GM12875 (cell line): ENCODE data around the gene ANKLE1.
A peak's percentile ranks its signal among the peaks of the same experiment; 100 is the strongest.

Source experiments
- H3K4me3 ChIP-seq: one replicate; pipeline ENCODE4 v1.5.1; 2011; ENCODE audit warnings: low read depth, low read length, control low read depth
- CTCF ChIP-seq: IDR thresholded peaks from 2 replicates; pipeline ENCODE4 v1.5.1; 2011; ENCODE audit warnings: low read depth, mild to moderate bottlenecking, control low read depth, inconsistent platforms, low read length, moderate library complexity, borderline replicate concordance; ENCODE audit not compliant: insufficient read depth

ANKLE1 gene, protein sequence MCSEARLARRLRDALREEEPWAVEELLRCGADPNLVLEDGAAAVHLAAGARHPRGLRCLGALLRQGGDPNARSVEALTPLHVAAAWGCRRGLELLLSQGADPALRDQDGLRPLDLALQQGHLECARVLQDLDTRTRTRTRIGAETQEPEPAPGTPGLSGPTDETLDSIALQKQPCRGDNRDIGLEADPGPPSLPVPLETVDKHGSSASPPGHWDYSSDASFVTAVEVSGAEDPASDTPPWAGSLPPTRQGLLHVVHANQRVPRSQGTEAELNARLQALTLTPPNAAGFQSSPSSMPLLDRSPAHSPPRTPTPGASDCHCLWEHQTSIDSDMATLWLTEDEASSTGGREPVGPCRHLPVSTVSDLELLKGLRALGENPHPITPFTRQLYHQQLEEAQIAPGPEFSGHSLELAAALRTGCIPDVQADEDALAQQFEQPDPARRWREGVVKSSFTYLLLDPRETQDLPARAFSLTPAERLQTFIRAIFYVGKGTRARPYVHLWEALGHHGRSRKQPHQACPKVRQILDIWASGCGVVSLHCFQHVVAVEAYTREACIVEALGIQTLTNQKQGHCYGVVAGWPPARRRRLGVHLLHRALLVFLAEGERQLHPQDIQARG

GRCh38 chr19:17281391-17282304, at the start of gene ANKLE1:
Gene ANKLE1, plus strand, starts transcription at chr19:17281901. Its CDS starts 20 bp downstream, at chr19:17281921.
- peak within 1 kb of the TSS; percentile 70 for H3K4me3 ChIP-seq
- TF ChIP-seq CTCF: no peak

DNA sequence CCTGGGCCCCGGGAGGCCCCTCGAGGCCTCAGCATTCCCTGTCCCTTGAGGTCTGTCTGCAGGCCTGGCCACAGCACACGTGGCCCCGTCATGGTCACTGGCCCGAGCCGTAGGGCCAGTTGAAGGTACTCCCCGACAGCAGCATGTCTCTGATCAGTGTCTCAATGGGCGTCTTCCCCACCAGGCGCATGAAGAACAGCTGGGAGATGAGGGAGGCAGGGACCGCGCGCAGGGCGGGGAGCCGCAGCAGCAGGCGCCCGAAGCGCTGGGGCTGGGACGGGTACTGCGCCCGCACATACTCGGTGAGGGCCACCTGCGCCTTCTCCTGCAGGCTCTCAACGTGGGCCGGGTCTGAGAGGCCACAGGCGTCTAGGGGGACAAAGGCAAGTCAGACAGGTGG, 49.4 kb upstream of the ANKLE1 start:
- no peak overlapping the region for H3K4me3 ChIP-seq
- no peak for TF ChIP-seq CTCF

- no peak for TF ChIP-seq CTCF
- peak overlapping the region; percentile 71 for H3K4me3 ChIP-seq
Observed at GRCh38 chr19:17234911-17235299, 46.8 kb upstream of the ANKLE1 start.

DNA sequence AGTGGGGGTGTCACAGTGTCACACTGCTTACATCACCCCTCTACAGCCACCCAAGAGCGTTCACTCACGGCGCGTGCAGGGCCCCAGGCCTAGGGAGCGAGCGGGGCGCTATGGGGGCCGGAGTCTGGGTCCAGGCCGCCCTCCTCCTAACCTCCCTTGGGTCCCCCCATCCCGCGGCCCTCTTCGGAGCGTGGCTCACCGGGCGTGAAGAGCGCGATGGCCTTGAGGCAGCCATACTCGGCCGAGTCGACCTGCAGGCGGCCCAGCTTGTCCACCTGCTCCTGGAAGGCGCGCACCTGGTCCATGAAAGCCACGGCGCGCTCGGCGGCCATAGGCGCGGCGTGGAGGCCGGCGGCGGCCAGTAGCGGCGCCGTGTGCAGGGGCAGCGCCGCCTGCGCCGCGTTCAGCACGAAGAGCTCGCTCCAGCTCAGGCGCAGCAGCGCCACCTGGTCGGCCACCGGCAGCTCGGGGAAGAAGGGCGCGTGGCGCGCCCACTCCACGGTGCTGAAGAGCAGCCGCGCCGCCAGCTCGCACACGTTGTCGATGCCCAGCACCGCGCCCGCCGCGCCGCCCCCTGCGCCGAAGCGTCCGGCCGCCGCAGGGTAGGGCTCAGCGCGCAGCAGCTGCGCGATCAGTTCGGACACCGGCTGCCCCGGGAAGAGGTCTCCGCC, 46.3 kb upstream of the ANKLE1 start:
- TF ChIP-seq CTCF: peak; percentile 75
- H3K4me3 ChIP-seq: peak overlapping the region; percentile 71

DNA sequence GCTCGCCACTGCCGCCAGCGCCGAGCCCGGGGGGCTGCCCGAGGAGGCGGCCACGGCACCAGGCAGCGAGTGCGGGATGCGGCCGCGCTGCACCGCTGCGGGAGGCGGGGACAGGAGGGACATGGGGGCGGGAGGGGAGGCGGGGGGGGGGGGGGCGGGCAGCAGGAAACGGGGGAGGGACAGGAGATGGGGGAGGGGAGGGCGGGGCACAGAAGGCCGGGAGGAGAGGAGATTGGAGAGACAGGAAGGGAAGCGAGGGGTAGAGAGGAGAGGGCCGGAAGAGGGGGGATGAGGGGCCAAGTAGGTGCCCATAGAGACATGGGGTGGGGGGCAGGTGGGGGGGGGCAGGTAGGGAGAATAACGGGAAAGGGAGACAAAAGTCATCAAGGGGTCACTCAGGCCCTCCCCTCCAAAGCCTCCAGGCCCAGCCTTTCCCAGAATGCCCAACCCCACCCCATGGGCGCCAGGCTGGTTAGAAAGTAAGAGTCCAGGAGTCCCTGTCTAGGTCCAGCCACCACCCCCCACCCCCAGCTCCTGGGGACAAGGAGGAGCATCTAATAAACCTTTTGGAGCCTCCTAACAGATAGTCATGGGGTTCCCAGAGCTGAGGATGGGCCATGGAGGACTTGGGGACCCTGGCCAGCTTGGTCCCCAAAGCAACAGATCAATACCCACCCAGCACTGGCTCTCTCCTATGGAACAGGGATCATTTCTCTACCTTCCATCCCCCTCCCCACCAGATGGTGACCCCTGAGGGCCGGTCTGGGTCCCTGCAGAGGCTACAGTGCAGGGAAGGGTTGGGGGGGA, 45.5 kb upstream of the ANKLE1 start:
- peak overlapping the region; percentile 71 for H3K4me3 ChIP-seq
- TF ChIP-seq CTCF: no peak

DNA sequence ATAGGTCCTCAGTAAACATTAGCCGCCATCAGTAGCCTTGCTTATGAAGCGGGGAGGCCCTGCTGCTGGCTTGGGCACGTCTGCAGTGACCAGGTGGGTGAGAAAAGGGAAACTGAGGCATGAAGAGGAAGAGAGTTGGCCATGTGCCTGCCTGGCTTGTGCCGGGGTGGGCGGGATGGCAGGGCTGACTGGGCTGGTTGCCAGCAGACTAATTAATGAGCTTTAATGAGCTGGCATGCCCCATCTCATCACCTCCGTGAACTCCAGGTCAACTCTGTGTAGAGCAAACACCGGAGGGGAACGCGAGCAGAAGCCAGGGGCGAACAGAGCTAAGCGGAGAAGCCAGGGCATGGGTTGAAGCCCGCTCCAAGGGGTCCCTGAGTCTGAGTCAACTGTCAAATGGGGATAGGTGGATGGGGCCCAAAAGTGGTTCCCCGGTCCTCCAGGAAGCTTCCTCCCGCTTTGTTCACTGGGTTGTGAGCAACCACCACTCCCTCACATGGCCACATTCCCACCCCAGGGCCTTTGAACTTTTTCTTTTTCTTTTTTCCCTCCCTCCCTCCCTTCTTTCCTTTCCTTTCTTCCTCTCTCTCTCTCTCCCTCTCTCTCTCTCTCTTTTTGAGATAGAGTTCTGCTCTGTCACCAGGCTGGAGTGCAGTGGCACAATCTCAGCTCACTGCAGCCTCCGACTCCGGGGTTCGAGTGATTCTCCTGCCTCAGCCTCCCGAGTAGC, 44.7 kb upstream of the ANKLE1 start:
- TF ChIP-seq CTCF: no peak
- H3K4me3 ChIP-seq: no peak overlapping the region
